Keratinocyte (primary cell): Measurements from ENCODE around the gene SPON1. TPM values are rescaled to one million over a fixed set of nuclear protein-coding genes. Genes with fewer than 3 reads are reported as not detected.
"Not testable (repeated sequence)": the region's sequence is repeated elsewhere in the genome, so short reads cannot be mapped to it uniquely, and the experiment has no call there.

Experiments
- DNase-seq: peaks from one replicate; pipeline ENCODE4 v3.0.0-alpha.2; 2011; ENCODE audit warnings: low read depth, missing footprints, low spot score
- FAIRE-seq: peaks from 2 replicates; lab custom pipeline; 2011; peaks lifted over from hg19 to GRCh38; lab: Jason Lieb, UNC
- H2AFZ ChIP-seq: 2 replicates; pipeline ENCODE4 v1.6.0; 2012; ENCODE audit warnings: low read length, control low read depth, inconsistent platforms; ENCODE audit not compliant: control insufficient read depth
- H3K27ac ChIP-seq: 2 replicates; pipeline ENCODE4 v1.5.1; 2011; ENCODE audit warnings: low read length; ENCODE audit not compliant: control insufficient read depth, insufficient read depth
- H3K27me3 ChIP-seq: 3 replicates; pipeline ENCODE4 v1.6.0; 2011; ENCODE audit warnings: low read length; ENCODE audit not compliant: control insufficient read depth, insufficient read depth; ENCODE audit errors: extremely low read depth
- H3K36me3 ChIP-seq, 2 experiments: 2 replicates in 1 of 2; 3 replicates in 1 of 2; pipeline ENCODE4 v1.5.1; 2011; ENCODE audit warnings: low read length in 2 of 2, mild to moderate bottlenecking in 1 of 2; ENCODE audit not compliant: control insufficient read depth in 2 of 2, insufficient read depth in 2 of 2; ENCODE audit errors: extremely low read depth in 1 of 2
- H3K4me1 ChIP-seq: 3 replicates; pipeline ENCODE4 v1.5.1; 2011; ENCODE audit warnings: low read length; ENCODE audit not compliant: control insufficient read depth, insufficient read depth; ENCODE audit errors: extremely low read depth
- H3K4me2 ChIP-seq: 3 replicates; pipeline ENCODE4 v1.6.0; 2011; ENCODE audit warnings: low read depth, low read length; ENCODE audit not compliant: control insufficient read depth, insufficient read depth; ENCODE audit errors: extremely low read depth
- H3K4me3 ChIP-seq, 3 experiments: fragments of 200-600 bp in 1 of 3; sonication (generic) in 1 of 3; 2 replicates in 2 of 3; 3 replicates in 1 of 3; pipeline ENCODE4 v1.5.1; 2011 to 2016; ENCODE audit warnings: low read length in 3 of 3, mild to moderate bottlenecking in 3 of 3, control low read depth in 2 of 3, inconsistent platforms in 1 of 3, low read depth in 1 of 3, mixed read lengths in 1 of 3, mixed run types in 1 of 3, moderate library complexity in 1 of 3; ENCODE audit not compliant: control insufficient read depth in 2 of 3, insufficient read depth in 2 of 3; ENCODE audit errors: extremely low read depth in 1 of 3
- H3K79me2 ChIP-seq: 2 replicates; pipeline ENCODE4 v1.6.0; 2012; ENCODE audit warnings: low read length; ENCODE audit not compliant: control insufficient read depth, insufficient read depth
- H3K9ac ChIP-seq: 3 replicates; pipeline ENCODE4 v1.6.0; 2011; ENCODE audit warnings: low read length; ENCODE audit not compliant: control insufficient read depth, insufficient read depth; ENCODE audit errors: extremely low read depth
- H3K9me1 ChIP-seq: 3 replicates; pipeline ENCODE4 v1.6.0; 2011; ENCODE audit warnings: low read length; ENCODE audit not compliant: control insufficient read depth, insufficient read depth; ENCODE audit errors: extremely low read depth
- H3K9me3 ChIP-seq: 2 replicates; pipeline ENCODE4 v1.5.1; 2012; ENCODE audit warnings: low read depth, low read length; ENCODE audit not compliant: control insufficient read depth
- H4K20me1 ChIP-seq: 3 replicates; pipeline ENCODE4 v1.6.0; 2011; ENCODE audit warnings: low read length; ENCODE audit not compliant: control insufficient read depth, insufficient read depth; ENCODE audit errors: extremely low read depth
- CTCF ChIP-seq, 3 experiments: IDR thresholded peaks in 1 of 3; conservative IDR thresholded peaks in 1 of 3; optimal IDR thresholded peaks in 1 of 3; 2 replicates in 2 of 3; 3 replicates in 1 of 3; pipeline versions ENCODE3 to v1.5.1; 2011; ENCODE audit warnings: low read length in 3 of 3, mild to moderate bottlenecking in 3 of 3, moderate library complexity in 2 of 3, control low read depth in 1 of 3, inconsistent platforms in 1 of 3; ENCODE audit not compliant: insufficient read depth in 2 of 3; ENCODE audit errors: extremely low read depth in 1 of 3
- EZH2 ChIP-seq: IDR thresholded peaks from one replicate; pipeline ENCODE4 v1.6.1; 2012; ENCODE audit warnings: inconsistent platforms, mild to moderate bottlenecking, low read length, moderate library complexity
- dilution Hi-C: fragments of 300-500 bp; cut with MboI; formaldehyde crosslinking; loops from one replicate; pipeline ENCODE4 v1.7.0; 2020; ENCODE audit warnings: low sequenced_read_pairs; ENCODE audit not compliant: extremely low pct_ligation_motif_present
- polyA plus RNA-seq, 5 experiments: library from polyadenylated mRNA; depleted of rRNA in 3 of 5; stranded (reverse) in 3 of 5; stranded (forward) in 1 of 5; unstranded in 1 of 5; fragments of >200 nt; gene quantifications; 1 replicate in 1 of 5; 2 replicates in 3 of 5; 3 replicates in 1 of 5; pipeline versions ENCODE4 v1.2.1 to v1.2.3, GENCODE V29; 2011 to 2012; ENCODE audit warnings: missing spikeins in 2 of 5, low read depth in 1 of 5, low replicate concordance in 1 of 5

The SPON1 gene
- polyA plus RNA-seq, 1 donor (not counting 4 experiments of a cell fraction or from before 2014, with no cell fraction given): not detected

DNA sequence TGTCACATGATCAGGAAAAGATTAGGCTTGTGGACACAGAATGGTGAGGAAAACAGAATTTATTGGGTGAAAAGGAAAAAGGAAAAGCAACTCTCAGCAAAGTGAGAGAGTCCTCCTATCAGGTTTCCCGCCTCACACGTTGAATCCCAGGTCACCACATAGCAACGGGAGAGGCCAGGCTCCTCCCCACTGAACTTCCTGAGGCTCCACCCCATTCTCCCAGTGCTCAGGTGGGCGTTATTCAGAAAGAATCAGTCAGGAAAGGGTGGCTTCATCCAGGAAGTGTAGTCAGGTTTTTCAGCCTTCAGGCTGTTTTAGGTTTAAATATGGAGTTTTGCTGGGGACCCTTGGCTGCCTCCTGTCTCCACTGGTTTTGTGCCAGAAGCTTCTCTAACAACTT lies 66.9 kb downstream of the SPON1 start:
- no peaks in the 10 kb centered on the region for H3K36me3 ChIP-seq
- no peak for TF ChIP-seq CTCF (optimal IDR thresholded peaks at IDR 0.05 in 1 of 3, IDR thresholded peaks at IDR 0.05 in 1 of 3, conservative IDR thresholded peaks at IDR 0.05 in 1 of 3; ENCODE audit: extremely low read depth in 1 of 3, insufficient read depth in 2 of 3, low read length in 3 of 3)
- no peak for TF ChIP-seq EZH2
- DNase-seq (no peak), FAIRE-seq (no peak)
- H2AFZ ChIP-seq: no peak overlapping the region
- peaks cover 5% of the 10 kb centered on the region for H3K4me1 ChIP-seq
- no peaks in the 10 kb centered on the region for H3K79me2 ChIP-seq
- no peak overlapping the region for H3K27ac ChIP-seq
- no peaks in the 10 kb centered on the region for H3K9me1 ChIP-seq
- H3K4me2 ChIP-seq: no peak overlapping the region
- no peaks in the 10 kb centered on the region for H4K20me1 ChIP-seq
- no peak overlapping the region for H3K4me3 ChIP-seq
- no peaks in the 10 kb centered on the region for H3K27me3 ChIP-seq
- no peak overlapping the region for H3K9ac ChIP-seq
- dilution Hi-C loops: no loop called here
- no peaks in the 10 kb centered on the region for H3K9me3 ChIP-seq

DNA sequence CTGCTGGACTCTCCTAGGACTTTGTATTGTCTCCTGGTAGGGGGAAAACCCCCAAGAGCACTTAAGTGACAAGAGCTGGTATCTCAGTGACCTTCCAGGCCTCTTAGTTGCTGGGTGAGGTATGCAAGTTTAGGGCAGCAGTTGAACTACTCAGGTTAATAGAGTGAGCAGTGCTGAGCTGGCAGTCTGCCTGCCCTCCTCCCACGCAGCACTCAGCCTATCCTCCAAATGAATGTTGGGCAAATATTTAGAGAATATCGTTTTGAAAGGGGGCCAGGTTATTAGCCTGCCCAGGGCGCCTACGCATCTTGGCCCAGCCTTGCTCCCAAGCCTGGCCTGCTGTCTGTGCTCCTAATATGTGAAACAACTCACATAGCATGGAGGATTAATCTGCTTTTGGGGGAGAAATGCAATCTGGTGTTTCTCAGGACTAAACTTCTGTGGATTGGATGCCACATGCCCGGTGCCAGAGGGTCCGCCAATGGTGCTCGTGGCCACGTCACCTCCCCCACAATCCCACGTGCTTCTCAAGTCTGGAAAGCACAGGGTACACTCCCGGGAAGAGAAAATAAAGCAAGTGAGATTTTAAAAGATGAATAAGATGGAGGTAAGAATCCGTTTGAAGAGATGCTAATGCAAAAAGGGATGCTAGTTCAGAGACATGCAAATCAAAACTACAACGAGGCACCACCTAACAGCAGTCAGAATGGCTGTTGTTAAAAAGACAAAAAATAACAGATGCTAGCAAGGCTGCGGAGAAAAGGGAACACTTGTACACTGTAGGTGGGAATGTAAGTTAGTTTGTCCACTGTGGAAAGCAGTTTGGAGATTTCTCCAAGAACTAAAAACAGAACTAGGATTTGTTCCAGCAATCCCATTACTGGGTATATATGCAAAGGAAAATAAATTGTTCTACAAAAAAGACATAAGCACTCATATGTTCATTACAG lies 67.7 kb downstream of the SPON1 start:
- H3K4me2 ChIP-seq: no peak overlapping the region

DNA sequence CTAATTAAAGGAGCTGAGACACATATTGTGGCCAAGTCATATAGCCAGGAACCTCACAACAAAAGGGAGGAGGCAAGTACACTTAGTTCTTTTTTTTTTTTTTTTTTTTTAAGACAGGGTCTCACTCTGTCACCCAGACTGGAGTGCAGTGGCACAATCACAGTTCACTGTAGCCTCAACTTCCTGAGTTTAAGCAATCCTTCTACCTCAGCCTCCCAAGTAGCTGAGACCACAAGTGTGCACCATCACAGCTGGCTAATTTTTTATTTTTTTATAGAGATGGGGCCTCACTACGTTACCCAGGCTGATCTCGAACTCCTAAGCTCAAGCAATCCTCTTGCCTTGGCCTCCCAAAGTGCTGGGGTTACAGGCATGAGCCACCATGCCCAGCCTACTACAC lies 73.0 kb downstream of the SPON1 start:
- H3K4me2 ChIP-seq, H3K36me3 ChIP-seq, H3K79me2 ChIP-seq, H3K9me3 ChIP-seq, H3K9me1 ChIP-seq, H4K20me1 ChIP-seq, H2AFZ ChIP-seq, H3K27me3 ChIP-seq, H3K4me1 ChIP-seq, dilution Hi-C loops, H3K4me3 ChIP-seq, FAIRE-seq, H3K27ac ChIP-seq, DNase-seq, H3K9ac ChIP-seq: not testable (repeated sequence)

More for the DNA sequence above, 67.7 kb downstream of the SPON1 start:
- Histone ChIP-seq H2AFZ (no peak overlapping the region), H3K36me3 (no peaks in the 10 kb centered on the region), H3K4me1 (peaks cover 5% of the 10 kb centered on the region), H3K4me3 (no peak overlapping the region), H3K9me1 (no peaks in the 10 kb centered on the region), H3K79me2 (no peaks in the 10 kb centered on the region), H3K9me3 (no peaks in the 10 kb centered on the region), H4K20me1 (no peaks in the 10 kb centered on the region), H3K27me3 (no peaks in the 10 kb centered on the region), H3K9ac (no peak overlapping the region), H3K27ac (no peak overlapping the region)
- dilution Hi-C loops: no loop called here
- TF ChIP-seq CTCF (optimal IDR thresholded peaks at IDR 0.05 in 1 of 3, IDR thresholded peaks at IDR 0.05 in 1 of 3, conservative IDR thresholded peaks at IDR 0.05 in 1 of 3; ENCODE audit: extremely low read depth in 1 of 3, insufficient read depth in 2 of 3, low read length in 3 of 3) (no peak), EZH2 (no peak)
- DNase-seq (no peak), FAIRE-seq (no peak)
